Suprapubic skin (tissue), 4 donors: ENCODE results near the gene IL4R.
"Not testable (repeated sequence)": the region's sequence is repeated elsewhere in the genome, so short reads cannot be mapped to it uniquely, and the experiment has no call there.

Experiments
- CTCF ChIP-seq, 2 donors: fragments of 200-600 bp in 1 of 2; fragments of 450-650 bp in 1 of 2; sonication (generic) in 1 of 2; IDR thresholded peaks; one replicate each; pipeline ENCODE4 v1.5.1; 2016 to 2019; ENCODE audit warnings: antibody characterized with exemption in 2 of 2, mild to moderate bottlenecking in 1 of 2, moderate library complexity in 1 of 2
- EP300 ChIP-seq: sonication (generic); formaldehyde crosslinking; IDR thresholded peaks from one replicate; pipeline ENCODE4 v1.6.1; 2017; ENCODE audit warnings: antibody characterized with exemption
- POLR2A ChIP-seq, 2 donors: fragments of 450-650 bp; IDR thresholded peaks; one replicate each; pipeline ENCODE4 v1.6.1; 2017; ENCODE audit warnings: antibody characterized with exemption in 2 of 2, mild to moderate bottlenecking in 2 of 2, moderate library complexity in 2 of 2
- POLR2AphosphoS5 ChIP-seq, 3 donors: sonication (generic); formaldehyde crosslinking; IDR thresholded peaks; one replicate each; pipeline ENCODE4 v1.6.1; 2017; ENCODE audit warnings: antibody characterized with exemption in 3 of 3

DNA sequence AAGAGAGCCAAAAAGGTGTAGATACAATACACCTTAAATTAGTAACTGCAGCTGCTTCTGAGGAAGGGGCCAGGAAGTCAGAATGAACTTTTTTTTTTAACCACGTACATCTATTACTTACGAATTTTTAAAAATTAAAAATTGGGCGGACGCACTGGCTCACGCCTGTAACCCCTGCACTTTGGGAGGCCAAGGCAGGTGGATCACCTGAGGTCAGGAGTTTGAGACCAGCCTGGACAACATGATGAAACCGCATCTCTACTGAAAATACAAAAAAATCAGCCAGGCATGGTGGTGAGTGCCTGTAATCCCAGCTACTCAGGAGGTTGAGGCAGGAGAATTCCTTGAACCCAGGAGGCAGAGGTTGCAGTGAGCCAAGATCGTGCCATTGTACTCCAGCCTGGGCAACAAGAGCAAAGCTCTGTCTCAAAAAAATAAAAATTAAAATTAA, 39.3 kb upstream of the IL4R start:
- TF ChIP-seq CTCF (IDR thresholded peaks at IDR 0.05); EP300; POLR2AphosphoS5 (IDR thresholded peaks at IDR 0.05); POLR2A (IDR thresholded peaks at IDR 0.05): not testable (repeated sequence)
